ENCODE data around the gene USP10.

DNA sequence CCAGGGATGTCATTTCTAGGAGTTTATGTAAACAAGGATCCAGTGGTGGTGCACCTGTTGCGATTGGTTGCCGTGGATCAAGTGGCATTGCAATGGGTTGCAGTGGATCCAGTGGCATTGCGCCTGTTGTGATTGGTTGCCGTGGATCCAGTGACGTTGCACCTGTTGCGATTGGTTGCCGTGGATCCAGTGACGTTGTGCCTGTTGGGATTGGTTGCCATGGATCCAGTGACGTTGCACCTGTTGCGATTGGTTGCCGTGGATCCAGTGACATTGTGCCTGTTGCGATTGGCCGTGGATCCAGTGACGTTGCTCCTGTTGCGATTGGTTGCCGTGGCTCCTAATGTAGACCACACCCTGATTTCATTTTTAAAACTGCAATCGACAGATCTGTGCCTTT, 63.8 kb downstream of the USP10 start:
- TF ChIP-seq, protein P1, sequence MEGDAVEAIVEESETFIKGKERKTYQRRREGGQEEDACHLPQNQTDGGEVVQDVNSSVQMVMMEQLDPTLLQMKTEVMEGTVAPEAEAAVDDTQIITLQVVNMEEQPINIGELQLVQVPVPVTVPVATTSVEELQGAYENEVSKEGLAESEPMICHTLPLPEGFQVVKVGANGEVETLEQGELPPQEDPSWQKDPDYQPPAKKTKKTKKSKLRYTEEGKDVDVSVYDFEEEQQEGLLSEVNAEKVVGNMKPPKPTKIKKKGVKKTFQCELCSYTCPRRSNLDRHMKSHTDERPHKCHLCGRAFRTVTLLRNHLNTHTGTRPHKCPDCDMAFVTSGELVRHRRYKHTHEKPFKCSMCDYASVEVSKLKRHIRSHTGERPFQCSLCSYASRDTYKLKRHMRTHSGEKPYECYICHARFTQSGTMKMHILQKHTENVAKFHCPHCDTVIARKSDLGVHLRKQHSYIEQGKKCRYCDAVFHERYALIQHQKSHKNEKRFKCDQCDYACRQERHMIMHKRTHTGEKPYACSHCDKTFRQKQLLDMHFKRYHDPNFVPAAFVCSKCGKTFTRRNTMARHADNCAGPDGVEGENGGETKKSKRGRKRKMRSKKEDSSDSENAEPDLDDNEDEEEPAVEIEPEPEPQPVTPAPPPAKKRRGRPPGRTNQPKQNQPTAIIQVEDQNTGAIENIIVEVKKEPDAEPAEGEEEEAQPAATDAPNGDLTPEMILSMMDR (IDR thresholded peaks at IDR 0.05; ENCODE audit: low read depth, low read length, missing input control) = no peak
- no peak for TF ChIP-seq JUND (IDR thresholded peaks at IDR 0.05)
- no peak for TF ChIP-seq REST (IDR thresholded peaks at IDR 0.05)

Data from liver (tissue), 3 donors.